Islet precursor cell (in vitro differentiated cells): ENCODE data around the gene ZNF609.
A peak's percentile ranks its signal among the peaks of the same experiment; 100 is the strongest.
"Not testable (repeated sequence)": the region's sequence is repeated elsewhere in the genome, so short reads cannot be mapped to it uniquely, and the experiment has no call there.

ENCODE experiments used
- DNase-seq: peaks from one replicate; pipeline ENCODE4 v3.0.0-alpha.2; 2018

Gene ZNF609

GRCh38 chr15:64624242-64624641 is 163.9 kb downstream of the ZNF609 start:
- no peak for DNase-seq

GRCh38 chr15:64629063-64629462 is 168.7 kb downstream of the ZNF609 start:
- DNase-seq: no peak

- no peak for DNase-seq
These were observed 170.2 kb downstream of the ZNF609 start for GRCh38 chr15:64630396-64631107.

- DNase-seq: not testable (repeated sequence)
These were observed 172.3 kb downstream of the ZNF609 start for GRCh38 chr15:64632639-64633038.

GRCh38 chr15:64633332-64633731 is 173.0 kb downstream of the ZNF609 start:
- no peak for DNase-seq

- DNase-seq: no peak
These were observed 173.6 kb downstream of the ZNF609 start for GRCh38 chr15:64634027-64634426.

- DNase-seq: peak; percentile 88
These were observed 174.5 kb downstream of the ZNF609 start for GRCh38 chr15:64634576-64635498.

- no peak for DNase-seq
These were observed 175.4 kb downstream of the ZNF609 start for GRCh38 chr15:64635499-64636495.

- no peak for DNase-seq
These were observed 176.2 kb downstream of the ZNF609 start for GRCh38 chr15:64636556-64636955.

- no peak for DNase-seq
These were observed 177.0 kb downstream of the ZNF609 start for GRCh38 chr15:64637412-64637811.

GRCh38 chr15:64639744-64640143 is 179.4 kb downstream of the ZNF609 start:
- DNase-seq: not testable (repeated sequence)

- peak; percentile 62 for DNase-seq
These were observed 179.9 kb downstream of the ZNF609 start for GRCh38 chr15:64640146-64640871.

- DNase-seq: no peak
These were observed 182.5 kb downstream of the ZNF609 start for GRCh38 chr15:64642875-64643274.

- DNase-seq: no peak
These were observed 183.3 kb downstream of the ZNF609 start for GRCh38 chr15:64643685-64644084.

- not testable (repeated sequence) for DNase-seq
These were observed 184.4 kb downstream of the ZNF609 start for GRCh38 chr15:64644811-64645210.

- DNase-seq: no peak
These were observed 185.6 kb downstream of the ZNF609 start for GRCh38 chr15:64645995-64646394.

- DNase-seq: no peak
These were observed 187.0 kb downstream of the ZNF609 start for GRCh38 chr15:64647367-64647766.

GRCh38 chr15:64650552-64650951 is 190.2 kb downstream of the ZNF609 start:
- no peak for DNase-seq

GRCh38 chr15:64651601-64652191 is 191.3 kb downstream of the ZNF609 start:
- DNase-seq: peak; percentile 56

- no peak for DNase-seq
These were observed 193.4 kb downstream of the ZNF609 start for GRCh38 chr15:64653757-64654156.

- DNase-seq: no peak
These were observed 196.1 kb downstream of the ZNF609 start for GRCh38 chr15:64656508-64656907.

GRCh38 chr15:64665179-64665578 is 204.8 kb downstream of the ZNF609 start:
- no peak for DNase-seq
